ENCODE measurements around the gene EPHA3. TPM values are rescaled to one million over a fixed set of nuclear protein-coding genes. Genes with fewer than 3 reads are reported as not detected.

Gene EPHA3
- total and polyA plus RNA-seq, 10 of the 15 experiments (the other 5 are each of a cell fraction or from before 2014, with no cell fraction given), result 0.03 to 39.0 (median 0.07) TPM; not detected in 4

DNA sequence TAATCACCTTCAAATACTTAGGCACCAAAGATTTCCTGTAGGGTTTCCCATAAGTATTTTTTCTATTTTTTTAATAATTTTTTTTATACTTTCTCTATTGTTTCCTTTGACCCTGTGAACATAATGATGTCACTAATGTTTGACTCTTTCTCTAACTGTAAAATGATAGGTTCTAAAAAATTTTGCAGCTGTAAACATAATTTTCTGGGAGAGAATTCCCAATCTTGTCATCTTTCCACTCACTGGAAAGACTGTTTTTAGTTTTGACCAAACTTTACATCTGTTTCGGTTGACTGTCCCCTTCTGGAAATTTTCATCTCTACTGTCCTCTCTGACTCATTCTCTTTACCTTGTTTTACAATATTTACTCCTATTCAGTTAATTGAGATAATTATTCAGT, 5.5 kb upstream of the EPHA3 start (continued):
- no peak for TF ChIP-seq POLR2AphosphoS2 (IDR thresholded peaks at IDR 0.05; ENCODE audit: low read depth, low read length)
- TF ChIP-seq, protein P1, sequence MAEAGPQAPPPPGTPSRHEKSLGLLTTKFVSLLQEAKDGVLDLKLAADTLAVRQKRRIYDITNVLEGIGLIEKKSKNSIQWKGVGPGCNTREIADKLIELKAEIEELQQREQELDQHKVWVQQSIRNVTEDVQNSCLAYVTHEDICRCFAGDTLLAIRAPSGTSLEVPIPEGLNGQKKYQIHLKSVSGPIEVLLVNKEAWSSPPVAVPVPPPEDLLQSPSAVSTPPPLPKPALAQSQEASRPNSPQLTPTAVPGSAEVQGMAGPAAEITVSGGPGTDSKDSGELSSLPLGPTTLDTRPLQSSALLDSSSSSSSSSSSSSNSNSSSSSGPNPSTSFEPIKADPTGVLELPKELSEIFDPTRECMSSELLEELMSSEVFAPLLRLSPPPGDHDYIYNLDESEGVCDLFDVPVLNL (IDR thresholded peaks at IDR 0.05; ENCODE audit: low read depth, low read length), result no peak
- no peak for TF ChIP-seq ZBED1 (IDR thresholded peaks at IDR 0.05; ENCODE audit: borderline replicate concordance)
- no peak for TF ChIP-seq MTA3 (IDR thresholded peaks at IDR 0.05; ENCODE audit: borderline replicate concordance, low read length)
- no peak for TF ChIP-seq YBX1 (IDR thresholded peaks at IDR 0.05)
- TF ChIP-seq IRF4 (IDR thresholded peaks at IDR 0.05; ENCODE audit: low read depth, low read length), result no peak

DNA sequence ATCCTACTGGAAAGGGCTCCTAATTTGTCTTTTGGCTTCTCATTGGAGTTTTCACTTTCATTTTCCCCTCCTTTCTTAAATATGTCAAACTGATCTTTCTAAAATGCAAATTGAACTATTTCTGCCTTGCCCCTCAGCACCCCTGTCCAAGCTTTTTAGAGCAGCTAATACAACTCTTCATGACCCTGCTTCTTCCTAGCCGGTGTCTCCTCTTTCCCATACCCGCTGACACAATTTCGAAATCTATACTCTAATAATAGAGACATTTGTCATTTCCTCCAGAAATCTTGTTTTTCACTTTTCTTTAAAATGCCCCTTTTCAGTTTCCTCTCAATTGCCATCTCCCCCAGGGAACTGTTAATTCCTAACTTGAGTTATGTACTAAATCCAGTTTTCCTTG, 2.9 kb upstream of the EPHA3 start:
- no peak overlapping the region for H3K4me3 ChIP-seq
- POLR2A ChIA-PET, result no interaction called here
- H3K79me2 ChIP-seq (ENCODE audit: control insufficient read depth, insufficient read depth, low read length), result no peaks in the 10 kb centered on the region
- SMC1A ChIA-PET (ENCODE audit: uncharacterized antibody, unreplicated experiment), result interaction anchor here (0.5 kb wide), 1 partner anchor 36 kb away, joined by 3 read pairs; no protein-coding TSS in a partner anchor
- FAIRE-seq (no peak), ATAC-seq (peak; percentile 57; the same call in 1 of the 3 replicates), DNase-seq (ENCODE audit: low read depth, low spot score) (no peak)
- TF ChIP-seq STAT3 (IDR thresholded peaks at IDR 0.05; ENCODE audit: low read depth, low read length), result no peak
- no peak for TF ChIP-seq SIN3A (IDR thresholded peaks at IDR 0.05; ENCODE audit: low read depth, low read length)
- no peak for TF ChIP-seq KDM1A (IDR thresholded peaks at IDR 0.05; ENCODE audit: borderline replicate concordance)
- no peak for TF ChIP-seq NFYA (IDR thresholded peaks at IDR 0.05; ENCODE audit: borderline replicate concordance, low read depth, low read length)
- intact Hi-C loops (cut with micrococcal nuclease; ENCODE audit: unreplicated experiment) (loop anchor here (10.0 kb wide), 1 partner anchor 990 kb away; no protein-coding TSS in a partner anchor), in situ Hi-C loops (cut with MboI) (loop anchor here (5.0 kb wide), 1 partner anchor 897 kb away; no protein-coding TSS in a partner anchor)
- no TSS peak for BruUV-seq (replicated peaks)
- no peaks in the 10 kb centered on the region for H3K27me3 ChIP-seq (replicated peaks in 1 of 2; ENCODE audit: control insufficient read depth in 2 of 2, insufficient read depth in 2 of 2, low read length in 1 of 2)
- H3K36me3 ChIP-seq (ENCODE audit: control insufficient read depth in 2 of 2, insufficient read depth in 2 of 2, low read length in 1 of 2), result no peaks in the 10 kb centered on the region
- no peak overlapping the region for H3K27ac ChIP-seq (ENCODE audit: control insufficient read depth, insufficient read depth)
- RAD21 ChIA-PET (ENCODE audit: unreplicated experiment), result interaction anchor here (0.7 kb wide), 1 partner anchor 10 kb away, joined by 3 read pairs; no protein-coding TSS in a partner anchor
- H2AFZ ChIP-seq (ENCODE audit: control insufficient read depth, low read depth, low read length), result no peak overlapping the region
- WGBS (ENCODE audit: insufficient coverage, insufficient replicate concordance, low lambda C conversion rate, missing lambda C conversion rate), result 32% methylated on average over 3 of the region's 3 CpGs
- H3K4me2 ChIP-seq (ENCODE audit: control insufficient read depth, insufficient read depth), result no peak overlapping the region
- no peaks in the 10 kb centered on the region; the same call in 1 of the 2 replicates for H3K4me1 ChIP-seq (ENCODE audit: control insufficient read depth, insufficient read depth, low read length)
- CTCF ChIA-PET, result interaction anchor here (0.7 to 1.0 kb wide), 2 partner anchors 9 to 987 kb away, joined by 3 read pairs; no protein-coding TSS in a partner anchor
- no peaks in the 10 kb centered on the region for H4K20me1 ChIP-seq (ENCODE audit: control insufficient read depth, insufficient read depth)
- no peaks in the 10 kb centered on the region for H3K9me3 ChIP-seq (replicated peaks; ENCODE audit: control insufficient read depth, insufficient read depth, low read length)
- no peak overlapping the region for H3K9ac ChIP-seq (ENCODE audit: control insufficient read depth, insufficient read depth, low read length)

Data from GM12878 (cell line).